K562 (cell line): ENCODE data around the gene C1QTNF5. TPM values are rescaled to one million over a fixed set of nuclear protein-coding genes. Genes with fewer than 3 reads are reported as not detected.

ENCODE experiments used
- AFF4 ChIP-seq: sonication (generic); formaldehyde crosslinking; IDR thresholded peaks from 2 replicates; pipeline ENCODE4 v1.8.0; 2023; ENCODE audit warnings: mild to moderate bottlenecking, missing genetic modification reagents
- CBFA2T3 ChIP-seq: fragments of 450-650 bp; IDR thresholded peaks from 2 replicates; pipeline ENCODE4 v1.6.1; 2017
- FOXM1 ChIP-seq, 2 experiments: fragments of 450-650 bp in 1 of 2; sonication (generic) in 1 of 2; formaldehyde crosslinking in 1 of 2; IDR thresholded peaks; 2 replicates each; pipeline versions ENCODE4 v1.6.1 to v1.9.0; 2017 to 2022; ENCODE audit warnings: low read depth in 2 of 2, mild to moderate bottlenecking in 2 of 2, missing genetic modification reagents in 1 of 2, moderate library complexity in 1 of 2
- ID3 ChIP-seq, 2 experiments: fragments of 250-450 bp in 1 of 2; fragments of 450-650 bp in 1 of 2; sonication (Bioruptor Pico) in 1 of 2; IDR thresholded peaks; 2 replicates each; pipeline versions ENCODE4 v1.6.1 to v1.8.0; 2016 to 2021; ENCODE audit warnings: mild to moderate bottlenecking in 2 of 2, moderate library complexity in 2 of 2, missing compliant biosample characterization in 1 of 2, missing genetic modification characterization in 1 of 2
- MED1 ChIP-seq: sonication (generic); formaldehyde crosslinking; IDR thresholded peaks from 2 replicates; pipeline ENCODE4 v1.8.1; 2023; ENCODE audit warnings: missing genetic modification reagents, borderline replicate concordance
- RAD21 ChIP-seq, 2 experiments: fragments of 250-450 bp in 1 of 2; fragments of 450-650 bp in 1 of 2; sonication (Bioruptor Pico) in 1 of 2; formaldehyde crosslinking in 1 of 2; IDR thresholded peaks in 1 of 2; conservative IDR thresholded peaks in 1 of 2; 2 replicates each; pipeline versions ENCODE4 v1.4.0 to v1.8.0; 2020 to 2022; ENCODE audit warnings: mild to moderate bottlenecking in 2 of 2, moderate library complexity in 1 of 2
- SMARCE1 ChIP-seq: fragments of 450-650 bp; IDR thresholded peaks from 2 replicates; pipeline ENCODE4 v1.7.1; 2016; ENCODE audit warnings: mild to moderate bottlenecking
- XRCC5 ChIP-seq: fragments of 200-400 bp; formaldehyde crosslinking; IDR thresholded peaks from 2 replicates; pipeline ENCODE4 v1.6.1; 2017; ENCODE audit warnings: low read depth, mild to moderate bottlenecking, low read length
- ZMIZ1 ChIP-seq, 2 experiments: fragments of 150-350 bp in 1 of 2; IDR thresholded peaks; 2 replicates each; pipeline ENCODE4 v1.6.1; 2012 to 2016; ENCODE audit warnings: low read depth in 2 of 2, low read length in 2 of 2, mild to moderate bottlenecking in 1 of 2, moderate library complexity in 1 of 2
- ZNF311 ChIP-seq: fragments of 250-450 bp; sonication (Bioruptor Pico); IDR thresholded peaks from 2 replicates; pipeline ENCODE4 v1.4.0; 2020; ENCODE audit warnings: mild to moderate bottlenecking, moderate library complexity
- ZNF609 ChIP-seq: sonication (generic); formaldehyde crosslinking; IDR thresholded peaks from 2 replicates; pipeline ENCODE4 v1.8.1; 2023; ENCODE audit warnings: missing genetic modification reagents, mild to moderate bottlenecking, borderline replicate concordance
- ZNF707 ChIP-seq: fragments of 250-450 bp; sonication (Bioruptor Pico); conservative IDR thresholded peaks from 2 replicates; pipeline ENCODE4 v1.8.0; 2022; ENCODE audit warnings: inconsistent platforms, mild to moderate bottlenecking, moderate library complexity
- polyA plus RNA-seq, 8 experiments: library from polyadenylated mRNA; depleted of rRNA in 4 of 8; stranded (reverse) in 5 of 8; unstranded in 3 of 8; fragments of >200 nt; fragmentation: Nextera tagmentation in 2 of 8; fragmentation: Illumina TruSeq in 1 of 8; extraction: Ambion mirVana in 2 of 8; extraction: Trizol in 1 of 8; gene quantifications; 2 replicates each; pipeline versions ENCODE4 v1.2.1 to v1.2.3, GENCODE V29; 2011 to 2014; ENCODE audit warnings: inconsistent platforms in 1 of 8, missing spikeins in 1 of 8
- total RNA-seq, 7 experiments: library from RNA; depleted of rRNA in 6 of 7; stranded (reverse); fragments of >200 nt in 6 of 7; fragmentation: Illumina TruSeq in 2 of 7; extraction: Trizol in 2 of 7; gene quantifications; 2 replicates each; pipeline versions ENCODE4 v1.2.1 to v1.2.3, GENCODE V29; 2011 to 2021; ENCODE audit warnings: low replicate concordance in 1 of 7

Gene C1QTNF5
- total and polyA plus RNA-seq, 9 of the 15 experiments (the other 6 are each of a cell fraction or from before 2014, with no cell fraction given): 0.07 to 0.76 (median 0.24) TPM; not detected in 1

GRCh38 chr11:119339589-119340334 is 921 bp downstream of the C1QTNF5 start (continued):
- TF ChIP-seq ZMIZ1 (IDR thresholded peaks at IDR 0.05; ENCODE audit: low read depth in 2 of 2, low read length in 2 of 2): no peak
- no peak for TF ChIP-seq MED1
- no peak for TF ChIP-seq ID3 (CRISPR knock-in tag; IDR thresholded peaks at IDR 0.05)
- peak; percentile 47; the same call in 1 of the 2 replicates for TF ChIP-seq ID3 (tag; IDR thresholded peaks at IDR 0.05)
- no peak for TF ChIP-seq ZNF609
- no peak for TF ChIP-seq ZNF707 (CRISPR knock-in tag)
- TF ChIP-seq ZNF311 (CRISPR knock-in tag): no peak
- TF ChIP-seq RAD21 (CRISPR knock-in tag; conservative IDR thresholded peaks at IDR 0.05 in 1 of 2, IDR thresholded peaks at IDR 0.05 in 1 of 2): peak; percentile 50 to 69
- no peak for TF ChIP-seq AFF4
- TF ChIP-seq SMARCE1: peak; percentile 29; the same call in 1 of the 2 replicates
- peak; percentile 82; the same call in 1 of the 2 replicates for TF ChIP-seq XRCC5
- TF ChIP-seq FOXM1 (IDR thresholded peaks at IDR 0.05; ENCODE audit: low read depth): no peak
- TF ChIP-seq FOXM1 (CRISPR knock-in tag; IDR thresholded peaks at IDR 0.05; ENCODE audit: low read depth): no peak
- no peak for TF ChIP-seq CBFA2T3
